RWPE2 (cell line): ENCODE results near the gene SP3.

Source experiments
- ATAC-seq: fragments of 200-7000 bp; cut with Tn5 transposase; 3 replicates; pipeline ENCODE4 v1.9.1; 2021; ENCODE audit warnings: low read depth
- DNase-seq: peaks from one replicate; pipeline ENCODE4 v3.0.0-alpha.2; 2020; ENCODE audit warnings: low spot score
- H3K27ac ChIP-seq: fragments of 450-650 bp; 2 replicates; pipeline ENCODE4 v1.5.1; 2017; ENCODE audit warnings: mild to moderate bottlenecking; ENCODE audit not compliant: poor library complexity, severe bottlenecking
- H3K27me3 ChIP-seq: fragments of 250-450 bp; sonication (Bioruptor Pico); 2 replicates; pipeline ENCODE4 v1.5.1; 2021; ENCODE audit warnings: mild to moderate bottlenecking, moderate library complexity; ENCODE audit not compliant: insufficient read depth, poor library complexity, severe bottlenecking
- H3K36me3 ChIP-seq: fragments of 250-450 bp; sonication (Bioruptor Pico); 2 replicates; pipeline ENCODE4 v1.5.1; 2020; ENCODE audit warnings: low read depth, mild to moderate bottlenecking, moderate library complexity
- H3K4me1 ChIP-seq: fragments of 250-450 bp; sonication (Bioruptor Pico); 2 replicates; pipeline ENCODE4 v1.5.1; 2021; ENCODE audit warnings: mild to moderate bottlenecking, moderate library complexity; ENCODE audit not compliant: insufficient read depth, poor library complexity, severe bottlenecking
- H3K4me3 ChIP-seq: fragments of 250-450 bp; sonication (Bioruptor Pico); 2 replicates; pipeline ENCODE4 v1.5.1; 2021; ENCODE audit warnings: mild to moderate bottlenecking, moderate library complexity; ENCODE audit not compliant: severe bottlenecking
- H3K9me3 ChIP-seq: fragments of 250-450 bp; sonication (Bioruptor Pico); 2 replicates; pipeline ENCODE4 v1.5.1; 2021; ENCODE audit warnings: mild to moderate bottlenecking, moderate library complexity; ENCODE audit not compliant: severe bottlenecking
- TF ChIP-seq, protein P1 (sequence below): fragments of 450-650 bp; IDR thresholded peaks from one replicate; pipeline ENCODE4 v1.5.1; 2017; ENCODE audit warnings: mild to moderate bottlenecking, moderate library complexity; ENCODE audit not compliant: poor library complexity, severe bottlenecking

SP3 gene

DNA sequence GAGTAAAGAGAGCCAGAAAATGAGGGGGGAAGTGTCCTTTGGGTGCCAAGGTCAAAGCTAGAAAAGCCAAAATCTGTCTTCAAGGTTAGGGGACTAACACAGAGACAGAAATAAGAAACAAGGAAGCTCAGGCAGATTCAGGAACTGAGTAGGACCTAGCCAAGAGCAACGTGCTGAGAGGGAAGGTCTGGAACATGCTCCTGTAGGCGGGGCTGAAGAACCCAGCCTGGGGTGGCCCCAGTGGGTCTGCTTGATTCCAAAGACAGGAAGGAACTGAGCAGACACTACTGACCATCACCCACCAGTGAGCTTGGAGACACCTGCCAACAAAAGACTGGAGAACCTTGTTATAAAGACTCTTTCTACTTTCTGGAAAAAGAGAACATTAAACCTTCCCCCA lies 105.1 kb downstream of the SP3 start:
- no peak overlapping the region for H3K27ac ChIP-seq
- DNase-seq (no peak), ATAC-seq (no peak)
- no peaks in the 10 kb centered on the region for H3K36me3 ChIP-seq
- H3K4me3 ChIP-seq = no peak overlapping the region
- TF ChIP-seq, protein P1, sequence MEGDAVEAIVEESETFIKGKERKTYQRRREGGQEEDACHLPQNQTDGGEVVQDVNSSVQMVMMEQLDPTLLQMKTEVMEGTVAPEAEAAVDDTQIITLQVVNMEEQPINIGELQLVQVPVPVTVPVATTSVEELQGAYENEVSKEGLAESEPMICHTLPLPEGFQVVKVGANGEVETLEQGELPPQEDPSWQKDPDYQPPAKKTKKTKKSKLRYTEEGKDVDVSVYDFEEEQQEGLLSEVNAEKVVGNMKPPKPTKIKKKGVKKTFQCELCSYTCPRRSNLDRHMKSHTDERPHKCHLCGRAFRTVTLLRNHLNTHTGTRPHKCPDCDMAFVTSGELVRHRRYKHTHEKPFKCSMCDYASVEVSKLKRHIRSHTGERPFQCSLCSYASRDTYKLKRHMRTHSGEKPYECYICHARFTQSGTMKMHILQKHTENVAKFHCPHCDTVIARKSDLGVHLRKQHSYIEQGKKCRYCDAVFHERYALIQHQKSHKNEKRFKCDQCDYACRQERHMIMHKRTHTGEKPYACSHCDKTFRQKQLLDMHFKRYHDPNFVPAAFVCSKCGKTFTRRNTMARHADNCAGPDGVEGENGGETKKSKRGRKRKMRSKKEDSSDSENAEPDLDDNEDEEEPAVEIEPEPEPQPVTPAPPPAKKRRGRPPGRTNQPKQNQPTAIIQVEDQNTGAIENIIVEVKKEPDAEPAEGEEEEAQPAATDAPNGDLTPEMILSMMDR = no peak
- no peaks in the 10 kb centered on the region for H3K27me3 ChIP-seq
- H3K9me3 ChIP-seq = no peaks in the 10 kb centered on the region
- no peaks in the 10 kb centered on the region for H3K4me1 ChIP-seq

DNA sequence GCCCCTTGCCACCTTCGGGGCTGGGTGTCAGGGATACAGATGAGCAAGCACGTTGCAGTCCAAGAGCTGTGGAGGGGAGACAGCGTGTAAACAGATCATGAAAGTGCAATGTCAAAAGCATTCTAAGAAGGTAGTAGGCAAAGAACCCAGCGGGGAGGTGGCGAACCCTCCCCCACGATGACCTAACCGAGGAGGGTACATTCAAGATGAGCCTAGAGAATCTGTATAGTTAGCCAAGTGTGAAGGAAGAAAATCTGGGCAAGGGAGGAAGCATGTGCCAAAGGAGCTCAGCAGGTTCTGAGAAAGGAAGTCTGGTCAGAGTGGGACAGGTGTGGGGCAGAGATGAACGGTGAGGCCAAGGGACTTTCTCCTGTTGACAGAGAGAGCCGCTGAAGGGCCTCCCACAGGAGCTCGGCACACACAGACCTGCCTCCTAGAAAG lies 106.9 kb downstream of the SP3 start:
- Histone ChIP-seq H3K4me3 (no peak overlapping the region), H3K4me1 (no peaks in the 10 kb centered on the region), H3K27ac (no peak overlapping the region), H3K9me3 (no peaks in the 10 kb centered on the region), H3K36me3 (no peaks in the 10 kb centered on the region), H3K27me3 (no peaks in the 10 kb centered on the region)
- TF ChIP-seq, protein P1 = no peak
- ATAC-seq (no peak), DNase-seq (no peak)
